B cell (primary cell): ENCODE results near the gene NINJ2. TPM values are rescaled to one million over a fixed set of nuclear protein-coding genes. Genes with fewer than 3 reads are reported as not detected.

Experiments used
- ATAC-seq: fragments of 200-7000 bp; cut with Tn5 transposase; one replicate; pipeline ENCODE4 v1.10.0; 2021; ENCODE audit warnings: low read depth, mild to moderate bottlenecking, moderate number of reproducible peaks, moderate library complexity
- CTCF ChIA-PET: fragments of 350-600 bp; sonication (Branson Sonifier 250); formaldehyde crosslinking; loops from one replicate; lab custom pipeline; 2021; ENCODE audit warnings: antibody characterized with exemption, inconsistent platforms; lab: Charles Lee
- POLR2A ChIA-PET: fragments of 350-600 bp; sonication (Branson Sonifier 250); formaldehyde crosslinking; loops from one replicate; lab custom pipeline; 2021; ENCODE audit warnings: antibody characterized with exemption; lab: Charles Lee
- DNase-seq: peaks from one replicate; pipeline ENCODE4 v3.0.0; 2013
- H2AFZ ChIP-seq: 2 replicates; pipeline ENCODE4 v1.6.1; 2012; ENCODE audit warnings: mild to moderate bottlenecking, low read depth, low read length; ENCODE audit not compliant: insufficient read depth, poor library complexity, severe bottlenecking
- H3K27ac ChIP-seq, 2 donors: 1 replicate in 1 of 2; 2 replicates in 1 of 2; pipeline ENCODE4 v1.5.1; 2012 to 2013; ENCODE audit warnings: low read length in 2 of 2, mild to moderate bottlenecking in 2 of 2, moderate library complexity in 1 of 2
- H3K27me3 ChIP-seq, 4 experiments: fragments of 200-600 bp in 1 of 4; sonication (generic) in 1 of 4; replicated peaks in 1 of 4; 1 replicate in 2 of 4; 2 replicates in 2 of 4; pipeline versions ENCODE4 v1.6.1 to v1.7.0; 2013 to 2016; ENCODE audit warnings: low read length in 3 of 4, mild to moderate bottlenecking in 2 of 4, mixed read lengths in 1 of 4, moderate library complexity in 1 of 4; ENCODE audit not compliant: insufficient read depth in 4 of 4, control insufficient read depth in 3 of 4; ENCODE audit errors: control extremely low read depth in 1 of 4
- H3K36me3 ChIP-seq, 2 experiments: replicated peaks in 1 of 2; 1 replicate in 1 of 2; 2 replicates in 1 of 2; pipeline versions ENCODE4 v1.6.1 to v1.7.1; 2013; ENCODE audit warnings: low read length in 1 of 2; ENCODE audit not compliant: insufficient read depth in 2 of 2, control insufficient read depth in 1 of 2; ENCODE audit errors: control extremely low read depth in 1 of 2, extremely low read depth in 1 of 2
- H3K4me1 ChIP-seq, 2 donors: fragments of 200-600 bp in 1 of 2; sonication (generic) in 1 of 2; 1 replicate in 1 of 2; 2 replicates in 1 of 2; pipeline versions ENCODE4 v1.5.1 to v1.6.1; 2013 to 2017; ENCODE audit warnings: low read length in 2 of 2; ENCODE audit not compliant: control insufficient read depth in 2 of 2, insufficient read depth in 2 of 2
- H3K4me2 ChIP-seq: replicated peaks from 2 replicates; pipeline ENCODE3; 2012; ENCODE audit warnings: mild to moderate bottlenecking, low read depth, low read length; ENCODE audit not compliant: poor library complexity, severe bottlenecking
- H3K4me3 ChIP-seq, 5 experiments: fragments of 200-600 bp in 1 of 5; sonication (generic) in 1 of 5; 1 replicate in 3 of 5; 2 replicates in 2 of 5; pipeline versions ENCODE4 v1.5.1 to v1.7.0; 2011 to 2016; ENCODE audit warnings: low read length in 4 of 5, mild to moderate bottlenecking in 4 of 5, low read depth in 2 of 5, control low read depth in 1 of 5, moderate library complexity in 1 of 5; ENCODE audit not compliant: insufficient read depth in 1 of 5; ENCODE audit errors: control extremely low read depth in 1 of 5, extremely low read depth in 1 of 5
- H3K79me2 ChIP-seq: fragments of 200-600 bp; sonication (generic); one replicate; pipeline ENCODE4 v1.6.0; 2016; ENCODE audit warnings: low read length; ENCODE audit not compliant: control insufficient read depth, insufficient read depth
- H3K9ac ChIP-seq: fragments of 200-600 bp; sonication (generic); 2 replicates; pipeline ENCODE4 v1.6.1; 2017; ENCODE audit warnings: mild to moderate bottlenecking, low read length, moderate library complexity
- H3K9me3 ChIP-seq, 3 donors: one replicate each; pipeline versions ENCODE4 v1.6.1 to v1.7.1; 2013; ENCODE audit warnings: low read length in 2 of 3; ENCODE audit not compliant: control insufficient read depth in 2 of 3, insufficient read depth in 1 of 3; ENCODE audit errors: control extremely low read depth in 1 of 3
- H4K20me1 ChIP-seq: 2 replicates; pipeline ENCODE4 v1.6.0; 2012; ENCODE audit warnings: mild to moderate bottlenecking, low read length; ENCODE audit not compliant: insufficient read depth, control insufficient read depth, poor library complexity, severe bottlenecking
- H3K27ac Mint-ChIP-seq: one replicate; pipeline ENCODE4 v1.8.0; 2021; ENCODE audit warnings: mixed read lengths
- H3K27me3 Mint-ChIP-seq: one replicate; pipeline ENCODE4 v1.8.0; 2021; ENCODE audit warnings: mixed read lengths
- H3K4me1 Mint-ChIP-seq: one replicate; pipeline ENCODE4 v1.8.0; 2021; ENCODE audit warnings: mixed read lengths
- H3K4me3 Mint-ChIP-seq: one replicate; pipeline ENCODE4 v1.8.0; 2021; ENCODE audit warnings: mixed read lengths
- H3K9me3 Mint-ChIP-seq: one replicate; pipeline ENCODE4 v1.8.0; 2022; ENCODE audit warnings: mixed read lengths; ENCODE audit not compliant: insufficient read depth
- EZH2 ChIP-seq: IDR thresholded peaks from 2 replicates; pipeline ENCODE4 v1.6.1; 2012; ENCODE audit warnings: borderline replicate concordance, low read depth, mild to moderate bottlenecking, moderate library complexity, low read length; ENCODE audit not compliant: insufficient read depth, poor library complexity, severe bottlenecking
- WGBS: methylation state at CpG from one replicate; pipeline ENCODE4 v1.1.5; 2013; ENCODE audit warnings: missing lambda C conversion rate; ENCODE audit not compliant: insufficient coverage; 5-methylcytosine and 5-hydroxymethylcytosine counted together
- intact Hi-C: fragments of 100-400 bp; cut with micrococcal nuclease; formaldehyde crosslinking; loops from one replicate; pipeline ENCODE4 v1.10.0; 2022
- polyA plus RNA-seq: library from polyadenylated mRNA; depleted of rRNA; stranded (reverse); fragments of >200 nt; gene quantifications from 2 replicates; pipeline ENCODE4 v1.2.3, GENCODE V29; 2012
- total RNA-seq, 2 donors: library from RNA; stranded (reverse); fragments of 120-200 nt in 1 of 2; gene quantifications; 1 replicate in 1 of 2; 2 replicates in 1 of 2; pipeline versions ENCODE4 v1.2.3 to v1.2.4, GENCODE V29; 2013 to 2022
- TF ChIP-seq, protein P1 (sequence below): fragments of 200-600 bp; IDR thresholded peaks from one replicate; pipeline ENCODE4 v1.8.0; 2022; ENCODE audit warnings: antibody characterized with exemption, mild to moderate bottlenecking

Gene NINJ2
- total and polyA plus RNA-seq, 2 donors (not counting 1 experiment from before 2014, with no cell fraction given), result 2.9 to 10.2 TPM

DNA sequence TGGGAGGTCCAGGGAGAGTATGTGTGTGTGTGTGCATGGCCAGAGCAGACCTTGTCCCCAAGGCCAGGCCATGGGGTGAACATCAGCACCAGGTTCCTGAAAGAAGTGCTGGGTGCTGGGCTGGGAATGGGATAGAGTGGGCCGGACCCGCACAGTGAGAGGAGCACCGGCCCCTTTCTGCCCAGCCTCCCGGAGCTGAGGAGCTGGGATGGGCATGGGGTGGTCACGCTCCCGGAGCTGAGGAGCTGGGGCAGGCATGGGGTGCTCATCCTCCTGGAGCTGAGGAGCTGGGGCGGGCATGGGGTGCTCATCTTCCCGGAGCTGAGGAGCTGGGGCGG lies 120.2 kb downstream of the NINJ2 start:
- no peaks in the 10 kb centered on the region for H3K79me2 ChIP-seq
- H2AFZ ChIP-seq, result no peak overlapping the region
- DNase-seq (no peak), ATAC-seq (no peak)
- H3K9me3 ChIP-seq, result peaks cover 0 to 7% (median 0%) of the 10 kb centered on the region in 3 donors
- no peak overlapping the region for H3K27ac ChIP-seq
- 95% methylated on average over 4 of the region's 9 CpGs for WGBS
- Mint-ChIP-seq H3K27me3 (peaks cover 23% of the 10 kb centered on the region), H3K4me3 (no peak overlapping the region), H3K4me1 (peaks cover 3% of the 10 kb centered on the region), H3K27ac (no peak overlapping the region), H3K9me3 (no peaks in the 10 kb centered on the region)
- intact Hi-C loops, result no loop called here
- no peaks in the 10 kb centered on the region for H3K36me3 ChIP-seq
- H3K4me1 ChIP-seq, result peaks cover 8 to 10% of the 10 kb centered on the region in 2 donors
- ChIA-PET POLR2A (no interaction called here), CTCF (no interaction called here)
- H4K20me1 ChIP-seq, result no peaks in the 10 kb centered on the region
- H3K4me2 ChIP-seq, result no peak overlapping the region
- no peak overlapping the region for H3K4me3 ChIP-seq
- TF ChIP-seq, protein P1, sequence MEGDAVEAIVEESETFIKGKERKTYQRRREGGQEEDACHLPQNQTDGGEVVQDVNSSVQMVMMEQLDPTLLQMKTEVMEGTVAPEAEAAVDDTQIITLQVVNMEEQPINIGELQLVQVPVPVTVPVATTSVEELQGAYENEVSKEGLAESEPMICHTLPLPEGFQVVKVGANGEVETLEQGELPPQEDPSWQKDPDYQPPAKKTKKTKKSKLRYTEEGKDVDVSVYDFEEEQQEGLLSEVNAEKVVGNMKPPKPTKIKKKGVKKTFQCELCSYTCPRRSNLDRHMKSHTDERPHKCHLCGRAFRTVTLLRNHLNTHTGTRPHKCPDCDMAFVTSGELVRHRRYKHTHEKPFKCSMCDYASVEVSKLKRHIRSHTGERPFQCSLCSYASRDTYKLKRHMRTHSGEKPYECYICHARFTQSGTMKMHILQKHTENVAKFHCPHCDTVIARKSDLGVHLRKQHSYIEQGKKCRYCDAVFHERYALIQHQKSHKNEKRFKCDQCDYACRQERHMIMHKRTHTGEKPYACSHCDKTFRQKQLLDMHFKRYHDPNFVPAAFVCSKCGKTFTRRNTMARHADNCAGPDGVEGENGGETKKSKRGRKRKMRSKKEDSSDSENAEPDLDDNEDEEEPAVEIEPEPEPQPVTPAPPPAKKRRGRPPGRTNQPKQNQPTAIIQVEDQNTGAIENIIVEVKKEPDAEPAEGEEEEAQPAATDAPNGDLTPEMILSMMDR, result no peak
- TF ChIP-seq EZH2, result no peak
- peaks cover 0 to 34% (median 3%) of the 10 kb centered on the region in 4 experiments for H3K27me3 ChIP-seq
- no peak overlapping the region for H3K9ac ChIP-seq

DNA sequence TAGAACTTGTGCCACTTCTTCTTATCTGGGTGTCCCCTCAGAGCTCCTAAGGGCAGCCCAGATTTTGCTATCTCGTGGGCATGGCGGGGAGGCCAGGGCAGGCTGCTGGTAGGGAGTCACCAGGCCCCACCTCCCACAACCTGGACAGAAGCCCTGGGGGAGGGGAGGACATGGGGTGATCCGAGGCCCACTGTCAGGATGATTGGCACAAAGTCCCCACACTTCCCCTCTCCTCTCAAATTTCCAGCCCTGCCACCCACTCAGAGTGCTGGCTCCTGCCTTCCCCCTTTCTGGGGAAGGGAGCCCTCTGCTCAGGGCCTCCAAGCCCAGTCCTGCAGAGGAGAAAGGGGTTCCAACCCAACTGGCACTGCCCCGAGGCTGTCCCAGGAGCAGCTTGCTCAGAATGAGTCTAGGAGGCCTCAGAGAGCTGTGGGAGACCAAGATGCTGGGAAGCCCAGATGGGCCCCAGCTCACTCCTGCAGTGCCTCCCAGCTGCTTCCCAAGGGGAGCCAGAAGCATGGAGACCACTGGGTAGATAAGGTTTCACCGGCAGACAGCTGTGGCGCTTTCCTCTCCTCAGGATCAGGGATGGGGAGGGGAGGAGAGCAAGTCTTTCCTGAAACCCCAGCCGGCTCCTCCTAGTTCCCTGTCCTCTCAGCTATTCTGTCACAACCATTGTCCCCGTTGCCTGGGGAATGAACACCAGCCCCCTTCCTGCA lies 120.7 kb downstream of the NINJ2 start:
- Mint-ChIP-seq H3K4me1 (peaks cover 3% of the 10 kb centered on the region), H3K27me3 (peaks cover 23% of the 10 kb centered on the region), H3K9me3 (no peaks in the 10 kb centered on the region), H3K4me3 (no peak overlapping the region), H3K27ac (no peak overlapping the region)
- no peak for TF ChIP-seq EZH2
- TF ChIP-seq, protein P1, result no peak
- Histone ChIP-seq H3K79me2 (no peaks in the 10 kb centered on the region), H3K27me3 (peaks cover 0 to 29% (median 3%) of the 10 kb centered on the region in 4 experiments), H2AFZ (no peak overlapping the region), H3K36me3 (no peaks in the 10 kb centered on the region), H4K20me1 (no peaks in the 10 kb centered on the region), H3K9me3 (peaks cover 0 to 7% (median 0%) of the 10 kb centered on the region in 3 donors), H3K4me1 (peaks cover 8 to 10% of the 10 kb centered on the region in 2 donors), H3K4me2 (no peak overlapping the region), H3K27ac (no peak overlapping the region), H3K9ac (no peak overlapping the region), H3K4me3 (no peak overlapping the region)
- intact Hi-C loops, result no loop called here
- DNase-seq (no peak), ATAC-seq (no peak)
- ChIA-PET CTCF (no interaction called here), POLR2A (no interaction called here)
- WGBS, result 86% methylated on average over 1 of the region's 8 CpGs
